Measurements from ENCODE around the gene UGP2. TPM values are rescaled to one million over a fixed set of nuclear protein-coding genes. Genes with fewer than 3 reads are reported as not detected.

Gene UGP2
- total and polyA plus RNA-seq, 10 of the 15 experiments (the other 5 are each of a cell fraction or from before 2014, with no cell fraction given) = 40.8 to 98.3 (median 76.1) TPM

DNA sequence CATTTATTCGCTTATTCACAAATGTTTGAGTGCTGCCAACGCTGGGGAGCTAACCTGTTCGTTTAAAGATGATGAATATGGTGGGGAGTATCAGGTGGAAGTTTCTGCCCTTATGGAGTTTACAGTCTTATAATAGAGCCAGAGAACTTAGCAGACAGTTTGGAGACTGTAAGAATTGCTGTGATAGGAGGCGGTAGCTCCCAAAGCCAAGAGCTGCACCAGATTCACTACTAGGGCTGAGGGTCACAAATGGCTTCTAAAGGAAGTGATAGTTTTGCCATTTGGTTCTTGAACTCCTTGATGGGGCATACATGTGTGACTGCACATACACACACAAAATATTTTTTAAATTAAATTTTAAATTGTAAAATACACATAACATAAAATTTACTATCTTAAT, 29.0 kb downstream of the UGP2 start:
- no peak overlapping the region for H3K27ac ChIP-seq (ENCODE audit: control insufficient read depth, insufficient read depth)
- FAIRE-seq (no peak), ATAC-seq (no peak), DNase-seq (ENCODE audit: low read depth, low spot score) (no peak)
- no peak overlapping the region for H2AFZ ChIP-seq (ENCODE audit: control insufficient read depth, low read depth, low read length)
- H3K9ac ChIP-seq (ENCODE audit: control insufficient read depth, insufficient read depth, low read length) = no peak overlapping the region
- no peaks in the 10 kb centered on the region for H4K20me1 ChIP-seq (ENCODE audit: control insufficient read depth, insufficient read depth)
- TF ChIP-seq EGR1 (IDR thresholded peaks at IDR 0.05; ENCODE audit: borderline replicate concordance in 1 of 2, low read depth in 2 of 2, low read length in 2 of 2) (no peak), MLLT1 (IDR thresholded peaks at IDR 0.05) (no peak), KAT2A (conservative IDR thresholded peaks at IDR 0.05; ENCODE audit: control insufficient read depth, low read depth, low read length) (no peak)
- no peaks in the 10 kb centered on the region for H3K27me3 ChIP-seq (replicated peaks in 1 of 2; ENCODE audit: control insufficient read depth in 2 of 2, insufficient read depth in 2 of 2, low read length in 1 of 2)
- ChIA-PET SMC1A (ENCODE audit: uncharacterized antibody, unreplicated experiment) (interaction anchor here (1.0 kb wide), 1 partner anchor 73 kb away, joined by 3 read pairs; no protein-coding TSS in a partner anchor), RAD21 (ENCODE audit: unreplicated experiment) (no interaction called here), CTCF (interaction anchor here (1.0 to 1.5 kb wide), 3 partner anchors 9 to 13 kb away, joined by 3 to 5 read pairs (median 4); no protein-coding TSS in a partner anchor), POLR2A (no interaction called here)
- no peaks in the 10 kb centered on the region for H3K4me1 ChIP-seq (ENCODE audit: control insufficient read depth, insufficient read depth, low read length)
- intact Hi-C loops (cut with micrococcal nuclease; ENCODE audit: unreplicated experiment) = no loop called here
- no peaks in the 10 kb centered on the region; the same call in none of the 2 replicates for H3K79me2 ChIP-seq (ENCODE audit: control insufficient read depth, insufficient read depth, low read length)
- H3K9me3 ChIP-seq (replicated peaks; ENCODE audit: control insufficient read depth, insufficient read depth, low read length) = peaks cover 10% of the 10 kb centered on the region
- no peak overlapping the region for H3K4me3 ChIP-seq
- WGBS (ENCODE audit: insufficient coverage, insufficient replicate concordance, low lambda C conversion rate, missing lambda C conversion rate) = 98% methylated on average over 4 of the region's 4 CpGs
- in situ Hi-C loops (cut with MboI) = no loop called here
- H3K36me3 ChIP-seq (ENCODE audit: control insufficient read depth in 2 of 2, insufficient read depth in 2 of 2, low read length in 1 of 2) = peaks cover 0 to 3% of the 10 kb centered on the region in 2 experiments; a peak in 1 of 4 replicates
- BruUV-seq (replicated peaks) = no TSS peak
- H3K4me2 ChIP-seq (ENCODE audit: control insufficient read depth, insufficient read depth) = no peak overlapping the region

- H3K9ac ChIP-seq (ENCODE audit: control insufficient read depth, insufficient read depth, low read length) = no peak overlapping the region
- in situ Hi-C loops (cut with MboI) = no loop called here
- RAD21 ChIA-PET (ENCODE audit: unreplicated experiment) = no interaction called here
- FAIRE-seq (no peak), ATAC-seq (no peak), DNase-seq (ENCODE audit: low read depth, low spot score) (no peak)
- H3K27me3 ChIP-seq (replicated peaks in 1 of 2; ENCODE audit: control insufficient read depth in 2 of 2, insufficient read depth in 2 of 2, low read length in 1 of 2) = no peaks in the 10 kb centered on the region
- WGBS (ENCODE audit: insufficient coverage, insufficient replicate concordance, low lambda C conversion rate, missing lambda C conversion rate) = 85% methylated on average over 4 of the region's 4 CpGs
- no peaks in the 10 kb centered on the region for H3K4me1 ChIP-seq (ENCODE audit: control insufficient read depth, insufficient read depth, low read length)
- peaks cover 0 to 4% of the 10 kb centered on the region in 2 experiments; a peak in 1 of 4 replicates for H3K36me3 ChIP-seq (ENCODE audit: control insufficient read depth in 2 of 2, insufficient read depth in 2 of 2, low read length in 1 of 2)
- POLR2A ChIA-PET = no interaction called here
- H3K4me2 ChIP-seq (ENCODE audit: control insufficient read depth, insufficient read depth) = no peak overlapping the region
- CTCF ChIA-PET = interaction anchor here (1.0 to 1.2 kb wide), 2 partner anchors 10 to 24 kb away, joined by 3 to 5 read pairs; no protein-coding TSS in a partner anchor
- H3K9me3 ChIP-seq (replicated peaks; ENCODE audit: control insufficient read depth, insufficient read depth, low read length) = peaks cover 10% of the 10 kb centered on the region
- no peaks in the 10 kb centered on the region; the same call in 1 of the 2 replicates for H3K79me2 ChIP-seq (ENCODE audit: control insufficient read depth, insufficient read depth, low read length)
- BruUV-seq (replicated peaks) = no TSS peak
- no peak for TF ChIP-seq HDAC2 (IDR thresholded peaks at IDR 0.05)
- TF ChIP-seq SIX5 (IDR thresholded peaks at IDR 0.05; ENCODE audit: low read depth, low read length, severe bottlenecking) = no peak
- TF ChIP-seq NFYB (IDR thresholded peaks at IDR 0.05; ENCODE audit: insufficient read depth, low read depth, low read length) = no peak
- TF ChIP-seq E4F1 (IDR thresholded peaks at IDR 0.05; ENCODE audit: borderline replicate concordance, partially characterized antibody) = no peak
- TF ChIP-seq NR2C2 (IDR thresholded peaks at IDR 0.05; ENCODE audit: borderline replicate concordance, control insufficient read depth, insufficient read length, low read depth) = no peak
- no peak for TF ChIP-seq SUZ12 (IDR thresholded peaks at IDR 0.05; ENCODE audit: unreplicated experiment)
- no peak overlapping the region for H3K27ac ChIP-seq (ENCODE audit: control insufficient read depth, insufficient read depth)
- intact Hi-C loops (cut with micrococcal nuclease; ENCODE audit: unreplicated experiment) = no loop called here
- no peaks in the 10 kb centered on the region for H4K20me1 ChIP-seq (ENCODE audit: control insufficient read depth, insufficient read depth)
- H2AFZ ChIP-seq (ENCODE audit: control insufficient read depth, low read depth, low read length) = no peak overlapping the region
- H3K4me3 ChIP-seq = no peak overlapping the region
- SMC1A ChIA-PET (ENCODE audit: uncharacterized antibody, unreplicated experiment) = interaction anchor here (1.2 to 1.4 kb wide), 2 partner anchors 11 to 28 kb away, joined by 3 to 4 read pairs; no protein-coding TSS in a partner anchor
Observed at GRCh38 chr2:63871864-63872263, 30.2 kb downstream of the UGP2 start.
